Measurements from ENCODE around the gene PTRH1. TPM values are rescaled to one million over a fixed set of nuclear protein-coding genes. Genes with fewer than 3 reads are reported as not detected.

PTRH1 gene
- total and polyA plus RNA-seq, 2 of the 13 experiments (the other 11 are each of a cell fraction or from before 2014, with no cell fraction given) = 4.0 to 10.4 TPM

GRCh38 chr9:127714951-127715469 lies 453 bp downstream of the PTRH1 start (continued):
- TF ChIP-seq, protein P1, sequence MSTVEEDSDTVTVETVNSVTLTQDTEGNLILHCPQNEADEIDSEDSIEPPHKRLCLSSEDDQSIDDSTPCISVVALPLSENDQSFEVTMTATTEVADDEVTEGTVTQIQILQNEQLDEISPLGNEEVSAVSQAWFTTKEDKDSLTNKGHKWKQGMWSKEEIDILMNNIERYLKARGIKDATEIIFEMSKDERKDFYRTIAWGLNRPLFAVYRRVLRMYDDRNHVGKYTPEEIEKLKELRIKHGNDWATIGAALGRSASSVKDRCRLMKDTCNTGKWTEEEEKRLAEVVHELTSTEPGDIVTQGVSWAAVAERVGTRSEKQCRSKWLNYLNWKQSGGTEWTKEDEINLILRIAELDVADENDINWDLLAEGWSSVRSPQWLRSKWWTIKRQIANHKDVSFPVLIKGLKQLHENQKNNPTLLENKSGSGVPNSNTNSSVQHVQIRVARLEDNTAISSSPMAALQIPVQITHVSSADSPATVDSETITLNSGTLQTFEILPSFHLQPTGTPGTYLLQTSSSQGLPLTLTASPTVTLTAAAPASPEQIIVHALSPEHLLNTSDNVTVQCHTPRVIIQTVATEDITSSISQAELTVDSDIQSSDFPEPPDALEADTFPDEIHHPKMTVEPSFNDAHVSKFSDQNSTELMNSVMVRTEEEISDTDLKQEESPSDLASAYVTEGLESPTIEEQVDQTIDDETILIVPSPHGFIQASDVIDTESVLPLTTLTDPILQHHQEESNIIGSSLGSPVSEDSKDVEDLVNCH (CRISPR knock-in tag; IDR thresholded peaks at IDR 0.05) = no peak
- no peak for TF ChIP-seq ZNF670 (CRISPR knock-in tag; IDR thresholded peaks at IDR 0.05; ENCODE audit: borderline replicate concordance)
- TF ChIP-seq ZMAT3 (CRISPR knock-in tag; conservative IDR thresholded peaks at IDR 0.05) = 0 out of 2 replicates have a peak, but pooled peaks have one; percentile 6
- peak; percentile 62 for TF ChIP-seq IKZF4 (CRISPR knock-in tag; IDR thresholded peaks at IDR 0.05; ENCODE audit: borderline replicate concordance, low read depth, not compliant biosample characterization)
- TF ChIP-seq DBP (CRISPR knock-in tag; IDR thresholded peaks at IDR 0.05; ENCODE audit: not compliant biosample characterization) = no peak
- no peak for TF ChIP-seq ZNF687 (CRISPR knock-in tag; IDR thresholded peaks at IDR 0.05)
- TF ChIP-seq ZNF280D (CRISPR knock-in tag; IDR thresholded peaks at IDR 0.05) = 0 out of 2 replicates have a peak, but pooled peaks have one; percentile 1
- TF ChIP-seq GZF1 (CRISPR knock-in tag; IDR thresholded peaks at IDR 0.05) = no peak
- TF ChIP-seq ELF1 (CRISPR knock-in tag; IDR thresholded peaks at IDR 0.05) = no peak
- TF ChIP-seq, protein P2, sequence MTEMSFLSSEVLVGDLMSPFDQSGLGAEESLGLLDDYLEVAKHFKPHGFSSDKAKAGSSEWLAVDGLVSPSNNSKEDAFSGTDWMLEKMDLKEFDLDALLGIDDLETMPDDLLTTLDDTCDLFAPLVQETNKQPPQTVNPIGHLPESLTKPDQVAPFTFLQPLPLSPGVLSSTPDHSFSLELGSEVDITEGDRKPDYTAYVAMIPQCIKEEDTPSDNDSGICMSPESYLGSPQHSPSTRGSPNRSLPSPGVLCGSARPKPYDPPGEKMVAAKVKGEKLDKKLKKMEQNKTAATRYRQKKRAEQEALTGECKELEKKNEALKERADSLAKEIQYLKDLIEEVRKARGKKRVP (CRISPR knock-in tag; IDR thresholded peaks at IDR 0.05) = no peak
- 0 out of 2 replicates have a peak, but pooled peaks have one; percentile 43 for TF ChIP-seq ZNF784 (CRISPR knock-in tag; IDR thresholded peaks at IDR 0.05; ENCODE audit: borderline replicate concordance)
- 0 out of 2 replicates have a peak, but pooled peaks have one; percentile 14 for TF ChIP-seq ESRRA (CRISPR knock-in tag; IDR thresholded peaks at IDR 0.05; ENCODE audit: low read depth)
- TF ChIP-seq CBX1 (IDR thresholded peaks at IDR 0.05; ENCODE audit: low read depth) = no peak
- TF ChIP-seq ZNF724P (CRISPR knock-in tag; IDR thresholded peaks at IDR 0.05; ENCODE audit: borderline replicate concordance) = no peak
- no peak for TF ChIP-seq ZNF816 (CRISPR knock-in tag; IDR thresholded peaks at IDR 0.05; ENCODE audit: borderline replicate concordance)
- no peak for TF ChIP-seq AHR (CRISPR knock-in tag; IDR thresholded peaks at IDR 0.05)
